OCI-LY7 (cell line): ENCODE results near the gene RUNX1.

Experiments used
- EZH2phosphoT487 ChIP-seq: fragments of 200-600 bp; sonication (generic); IDR thresholded peaks from 2 replicates; pipeline ENCODE4 v1.6.1; 2018; ENCODE audit warnings: low read depth, borderline replicate concordance, mild to moderate bottlenecking, mixed run types, antibody characterized with exemption, low read length, moderate library complexity, mixed read lengths
- TF ChIP-seq, protein P1 (sequence below): fragments of 200-600 bp; sonication (generic); conservative IDR thresholded peaks from 2 replicates; pipeline ENCODE4 v1.5.1; 2014; ENCODE audit warnings: mild to moderate bottlenecking, antibody characterized with exemption, low read length, moderate library complexity, mixed read lengths

DNA sequence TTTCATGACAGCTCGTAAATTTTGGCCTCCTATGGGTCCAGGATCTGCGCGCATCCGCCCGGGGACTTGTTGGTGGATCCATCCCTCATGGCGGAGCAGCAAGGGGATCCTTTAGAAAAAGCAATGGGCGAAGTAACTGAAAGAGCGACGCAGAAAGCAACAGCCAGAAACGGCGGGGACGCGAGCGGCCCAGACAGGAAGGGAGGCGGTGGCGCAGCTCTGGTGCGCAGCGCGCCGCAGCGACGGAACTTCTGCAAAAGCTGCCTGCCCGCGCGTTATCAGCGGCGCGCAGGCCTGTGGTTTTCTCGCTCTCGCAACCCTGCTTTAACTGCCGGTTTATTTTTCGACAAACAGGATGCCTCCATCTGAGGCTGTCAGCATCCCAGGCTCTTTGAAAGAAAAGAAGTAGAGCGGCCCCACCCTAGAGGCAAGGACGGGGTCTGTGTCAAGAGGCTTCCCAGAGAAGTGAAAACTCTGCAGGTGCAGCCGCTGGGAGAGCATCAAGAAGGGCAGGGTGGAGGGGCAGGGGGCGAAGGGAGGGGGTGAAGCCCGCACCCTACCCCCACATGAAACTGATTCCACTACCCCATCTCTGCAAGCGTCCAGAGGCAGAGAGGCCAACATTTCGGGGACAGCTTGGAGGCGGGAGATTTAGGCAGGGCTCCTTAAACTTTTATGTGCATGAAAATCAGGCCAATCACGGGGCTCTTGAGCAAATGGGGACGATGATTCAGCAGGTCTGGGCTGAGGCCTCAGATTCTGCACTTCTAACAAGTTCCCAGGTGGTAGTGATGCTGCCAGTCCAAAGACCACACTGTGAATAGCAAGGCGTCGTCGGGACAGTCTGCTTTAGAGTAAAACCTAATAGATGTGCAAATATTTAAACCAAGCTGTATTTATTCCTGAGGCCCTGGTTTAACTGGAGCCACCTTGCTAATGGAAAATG lies 22.2 kb downstream of the RUNX1 start:
- TF ChIP-seq, protein P1, sequence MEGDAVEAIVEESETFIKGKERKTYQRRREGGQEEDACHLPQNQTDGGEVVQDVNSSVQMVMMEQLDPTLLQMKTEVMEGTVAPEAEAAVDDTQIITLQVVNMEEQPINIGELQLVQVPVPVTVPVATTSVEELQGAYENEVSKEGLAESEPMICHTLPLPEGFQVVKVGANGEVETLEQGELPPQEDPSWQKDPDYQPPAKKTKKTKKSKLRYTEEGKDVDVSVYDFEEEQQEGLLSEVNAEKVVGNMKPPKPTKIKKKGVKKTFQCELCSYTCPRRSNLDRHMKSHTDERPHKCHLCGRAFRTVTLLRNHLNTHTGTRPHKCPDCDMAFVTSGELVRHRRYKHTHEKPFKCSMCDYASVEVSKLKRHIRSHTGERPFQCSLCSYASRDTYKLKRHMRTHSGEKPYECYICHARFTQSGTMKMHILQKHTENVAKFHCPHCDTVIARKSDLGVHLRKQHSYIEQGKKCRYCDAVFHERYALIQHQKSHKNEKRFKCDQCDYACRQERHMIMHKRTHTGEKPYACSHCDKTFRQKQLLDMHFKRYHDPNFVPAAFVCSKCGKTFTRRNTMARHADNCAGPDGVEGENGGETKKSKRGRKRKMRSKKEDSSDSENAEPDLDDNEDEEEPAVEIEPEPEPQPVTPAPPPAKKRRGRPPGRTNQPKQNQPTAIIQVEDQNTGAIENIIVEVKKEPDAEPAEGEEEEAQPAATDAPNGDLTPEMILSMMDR = peak; percentile 21; the same call in 1 of the 2 replicates
- no peak for TF ChIP-seq EZH2phosphoT487
